Effector CD8-positive, alpha-beta T cell (primary cell): Measurements from ENCODE around the gene TRIP4.
"Not testable (repeated sequence)": the region's sequence is repeated elsewhere in the genome, so short reads cannot be mapped to it uniquely, and the experiment has no call there.

Experiments
- DNase-seq: peaks from one replicate; lab custom pipeline; 2025; lab: John Stamatoyannopoulos, UW

The TRIP4 gene

GRCh38 chr15:64490598-64491259, 103.1 kb downstream of the TRIP4 start:
- no peak for DNase-seq

- no peak for DNase-seq
Measured at GRCh38 chr15:64493641-64494040, 106.0 kb downstream of the TRIP4 start.

- not testable (repeated sequence) for DNase-seq
Measured at GRCh38 chr15:64495968-64496367, 108.3 kb downstream of the TRIP4 start.

- DNase-seq, result no peak
Measured at GRCh38 chr15:64500695-64501395, 113.2 kb downstream of the TRIP4 start.

- DNase-seq, result no peak
Measured at GRCh38 chr15:64501396-64501715, 113.7 kb downstream of the TRIP4 start.

GRCh38 chr15:64502151-64502550, 114.5 kb downstream of the TRIP4 start:
- DNase-seq, result no peak

- DNase-seq, result no peak
Measured at GRCh38 chr15:64502551-64502950, 114.9 kb downstream of the TRIP4 start.

GRCh38 chr15:64503197-64503596, 115.6 kb downstream of the TRIP4 start:
- no peak for DNase-seq

- DNase-seq, result no peak
Measured at GRCh38 chr15:64503640-64504039, 116.0 kb downstream of the TRIP4 start.
